HG02610 (cell line): ENCODE results near the gene DTX2.
"Not testable (repeated sequence)": the region's sequence is repeated elsewhere in the genome, so short reads cannot be mapped to it uniquely, and the experiment has no call there.

Source experiments
- ATAC-seq: cut with Tn5 transposase; IDR thresholded peaks from one replicate; pipeline ENCODE4 v1.9.1; 2021; ENCODE audit warnings: mild to moderate bottlenecking, moderate library complexity; ENCODE audit not compliant: unreplicated experiment

The DTX2 gene

GRCh38 chr7:76511200-76511910 is 49.8 kb downstream of the DTX2 start:
- ATAC-seq = not testable (repeated sequence)

- ATAC-seq = not testable (repeated sequence)
These were observed 50.7 kb downstream of the DTX2 start for GRCh38 chr7:76511911-76512885.

- no peak for ATAC-seq
These were observed 51.7 kb downstream of the DTX2 start for GRCh38 chr7:76512941-76513816.

GRCh38 chr7:76513817-76514799 is 52.6 kb downstream of the DTX2 start:
- ATAC-seq = no peak

GRCh38 chr7:76514926-76515771 is 53.6 kb downstream of the DTX2 start:
- ATAC-seq = no peak

GRCh38 chr7:76515999-76516443 is 54.5 kb downstream of the DTX2 start:
- no peak for ATAC-seq

GRCh38 chr7:76516932-76517331 is 55.4 kb downstream of the DTX2 start:
- ATAC-seq = not testable (repeated sequence)

- ATAC-seq = not testable (repeated sequence)
These were observed 64.7 kb downstream of the DTX2 start for GRCh38 chr7:76526183-76526582.

- ATAC-seq = not testable (repeated sequence)
These were observed 70.1 kb downstream of the DTX2 start for GRCh38 chr7:76531643-76532042.

- not testable (repeated sequence) for ATAC-seq
These were observed 81.7 kb downstream of the DTX2 start, which contains the start of gene SPDYE16 for GRCh38 chr7:76543197-76543596. SPDYE16 (minus strand) TSS chr7:76543297; CDS start chr7:76541459, 1,838 bp downstream.

- ATAC-seq = peak; percentile 100
These were observed 87.7 kb downstream of the DTX2 start for GRCh38 chr7:76549025-76549854.

- ATAC-seq = not testable (repeated sequence)
These were observed 88.3 kb downstream of the DTX2 start for GRCh38 chr7:76549855-76550248.

GRCh38 chr7:76551992-76552391 is 90.5 kb downstream of the DTX2 start:
- ATAC-seq = not testable (repeated sequence)
